SU-DHL-6 (cell line): ENCODE data around the gene CAPN12.
"Not testable (repeated sequence)": the region's sequence is repeated elsewhere in the genome, so short reads cannot be mapped to it uniquely, and the experiment has no call there.

Source experiments
- CTCF ChIP-seq: fragments of 200-600 bp; sonication (generic); IDR thresholded peaks from one replicate; pipeline ENCODE4 v1.5.1; 2017; ENCODE audit warnings: antibody characterized with exemption, mild to moderate bottlenecking, low read length, moderate library complexity; ENCODE audit not compliant: insufficient read depth, poor library complexity, severe bottlenecking
- EZH2phosphoT487 ChIP-seq: fragments of 200-600 bp; sonication (generic), shearing (Covaris generic); conservative IDR thresholded peaks from 2 replicates; pipeline ENCODE4 v1.6.1; 2018; ENCODE audit warnings: mild to moderate bottlenecking, antibody characterized with exemption, low read length, moderate library complexity, mixed read lengths

GRCh38 chr19:38770949-38771275, 26.6 kb upstream of the CAPN12 start:
- not testable (repeated sequence) for TF ChIP-seq CTCF, EZH2phosphoT487
